NCI-H1092 (cell line): ENCODE measurements around the gene HLA-DPB1.

Experiments used
- DNase-seq: peaks from one replicate; lab custom pipeline; 2025; lab: John Stamatoyannopoulos, UW

HLA-DPB1 gene

DNA sequence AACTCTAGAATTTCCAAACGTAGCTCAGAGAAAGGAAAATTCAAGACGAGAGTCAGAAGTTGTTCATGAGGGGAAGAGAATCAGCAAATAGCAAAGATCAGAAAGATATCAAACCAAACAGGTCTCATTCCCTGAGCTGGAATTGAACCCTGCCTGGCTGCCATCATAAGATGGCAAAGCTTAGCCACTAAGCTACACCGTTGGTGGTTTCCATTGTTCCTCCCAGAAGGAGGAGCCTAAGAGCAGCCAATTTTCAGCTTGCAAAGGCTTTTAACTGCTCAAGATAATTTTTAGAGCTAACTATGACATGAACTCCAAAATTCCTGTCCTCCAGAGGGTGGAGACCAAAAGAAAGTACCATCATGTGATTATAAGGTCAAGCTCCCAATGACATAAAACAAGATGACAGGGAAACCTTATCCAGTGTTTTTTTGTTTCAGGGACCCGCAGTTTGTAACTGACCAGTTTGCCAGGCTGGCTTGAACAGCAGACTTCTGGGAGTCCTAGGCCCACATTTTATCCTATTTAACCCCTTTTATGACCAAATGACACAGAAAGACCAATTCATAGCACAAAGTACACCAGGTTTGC lies 60.6 kb downstream of the HLA-DPB1 start:
- DNase-seq: no peak
